GM15510 (cell line): ENCODE data around the gene PTPRT.

Experiments
- POLR2A ChIP-seq: IDR thresholded peaks from 3 replicates; pipeline ENCODE4 v1.6.1; 2011; ENCODE audit warnings: borderline replicate concordance; ENCODE audit not compliant: insufficient read length; ENCODE audit errors: extremely low read depth

Gene PTPRT

DNA sequence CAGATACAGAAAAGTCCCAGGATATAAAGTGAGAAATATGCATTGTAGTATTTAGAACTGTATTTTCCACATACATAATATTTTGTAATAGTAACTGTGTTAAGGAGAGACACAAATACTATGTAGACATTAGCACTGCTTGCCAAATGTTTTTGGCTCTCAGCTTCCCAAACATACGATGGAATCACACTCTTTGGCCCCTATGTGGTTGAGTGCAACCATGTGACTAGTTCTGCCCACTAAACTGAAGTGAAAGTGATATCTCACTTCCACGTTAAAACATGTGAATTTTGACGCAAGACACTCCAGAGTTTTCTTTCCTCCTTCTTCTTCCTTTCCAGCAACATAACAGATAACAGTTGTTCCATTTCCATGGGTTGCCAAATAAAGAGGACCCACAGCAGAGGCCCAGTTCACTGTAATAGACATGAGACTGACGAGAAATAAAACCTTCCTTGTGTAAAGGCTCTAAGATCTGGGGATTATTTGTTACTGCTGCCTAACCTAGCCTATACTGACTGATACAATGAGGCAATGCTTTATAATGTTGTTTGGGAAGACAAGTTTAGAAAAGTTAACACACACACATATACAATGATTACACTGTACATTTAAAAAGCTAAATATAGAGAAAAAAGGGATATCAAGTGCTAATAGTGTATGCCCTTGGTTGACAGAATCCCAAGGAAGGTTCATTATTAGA lies 97.2 kb downstream of the PTPRT start:
- no peak for TF ChIP-seq POLR2A

- TF ChIP-seq POLR2A: no peak
Measured at GRCh38 chr20:43068482-43068881, 121.2 kb downstream of the PTPRT start.

GRCh38 chr20:43066125-43066524 lies 123.6 kb downstream of the PTPRT start:
- no peak for TF ChIP-seq POLR2A

- no peak for TF ChIP-seq POLR2A
Measured at GRCh38 chr20:43065299-43065698, 124.4 kb downstream of the PTPRT start.

DNA sequence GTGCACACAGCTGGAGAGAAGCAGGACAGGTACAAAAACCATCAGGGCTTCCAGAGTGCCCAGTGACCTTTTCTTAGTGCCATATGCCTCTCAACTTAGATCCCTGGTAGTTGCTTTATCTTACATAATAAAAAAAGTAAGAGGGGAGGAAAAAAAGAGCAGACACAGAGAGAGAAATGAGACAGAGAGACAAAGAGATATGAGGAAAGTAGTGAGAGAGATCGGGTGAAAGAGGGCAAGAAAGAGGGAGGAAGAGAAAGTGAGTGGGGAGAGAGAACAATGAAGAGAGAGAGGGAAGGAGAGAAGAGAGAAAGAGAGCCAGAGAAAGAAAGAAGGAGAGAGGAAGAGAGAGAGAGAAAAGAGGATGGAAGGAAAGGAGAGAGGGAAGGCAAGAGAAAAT lies 131.6 kb downstream of the PTPRT start:
- no peak for TF ChIP-seq POLR2A

DNA sequence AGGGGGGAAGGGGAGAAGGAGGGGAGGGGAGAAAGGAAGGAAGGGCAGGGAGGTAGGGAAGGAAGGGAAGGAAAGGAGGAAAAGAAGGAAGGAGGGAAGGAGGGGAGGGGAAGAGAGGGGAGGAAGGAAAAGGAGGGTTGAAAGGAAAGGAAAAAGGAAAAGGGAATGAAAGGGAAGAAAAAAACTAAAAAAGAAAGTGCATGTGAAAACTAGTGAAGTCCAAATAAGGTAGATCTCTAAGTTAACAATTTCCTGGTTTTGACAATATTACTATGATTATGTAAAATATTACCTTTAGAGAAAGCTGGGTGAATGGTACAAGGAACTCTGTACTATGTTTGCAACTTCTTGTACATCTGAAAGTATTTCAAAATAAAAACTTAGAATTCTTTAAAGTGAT lies 132.4 kb downstream of the PTPRT start:
- no peak for TF ChIP-seq POLR2A

- no peak for TF ChIP-seq POLR2A
Measured at GRCh38 chr20:43055181-43055884, 134.4 kb downstream of the PTPRT start.

- no peak for TF ChIP-seq POLR2A
Measured at GRCh38 chr20:43052532-43052931, 137.2 kb downstream of the PTPRT start.

DNA sequence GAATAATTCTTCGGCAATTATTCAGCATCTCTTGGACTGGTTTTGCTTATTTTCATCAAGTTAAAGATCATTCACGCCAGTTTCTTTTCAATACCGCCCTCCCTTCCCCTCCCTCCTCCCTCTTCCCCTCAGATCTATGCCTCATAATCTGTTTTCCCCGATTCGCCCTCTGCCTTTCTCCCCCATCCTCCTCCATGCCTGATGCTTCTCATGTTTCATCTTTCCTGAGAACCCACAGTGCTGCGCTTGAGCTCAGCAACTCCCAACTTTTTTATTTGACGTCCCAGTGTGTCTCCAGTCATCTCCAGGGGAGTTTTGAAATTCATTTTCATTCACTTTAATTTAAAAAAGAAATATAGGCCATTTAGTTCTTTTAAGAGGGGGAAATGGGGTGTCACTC lies 142.7 kb downstream of the PTPRT start:
- TF ChIP-seq POLR2A: no peak

- no peak for TF ChIP-seq POLR2A
Measured at GRCh38 chr20:43043887-43044286, 145.8 kb downstream of the PTPRT start.

DNA sequence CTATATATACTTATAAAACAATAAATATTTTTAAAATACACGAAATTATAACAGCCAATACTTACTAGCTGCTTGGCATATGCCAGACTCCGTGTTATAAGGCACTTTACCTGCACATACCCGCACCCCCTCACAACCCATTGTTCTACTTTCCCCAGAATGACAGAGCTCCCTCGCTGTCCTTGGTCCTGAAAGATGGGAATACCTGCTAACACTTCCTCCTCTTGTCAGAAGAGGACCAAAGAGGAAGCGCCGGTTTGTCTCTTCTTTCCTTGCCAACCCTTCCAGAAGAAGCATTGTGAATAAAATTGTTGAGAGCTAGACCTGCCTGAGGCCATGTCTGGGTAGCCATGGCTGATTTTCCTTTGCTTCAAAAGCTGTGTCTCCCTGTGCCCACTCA lies 149.3 kb downstream of the PTPRT start:
- no peak for TF ChIP-seq POLR2A

- no peak for TF ChIP-seq POLR2A
Measured at GRCh38 chr20:43037605-43038309, 151.9 kb downstream of the PTPRT start.

DNA sequence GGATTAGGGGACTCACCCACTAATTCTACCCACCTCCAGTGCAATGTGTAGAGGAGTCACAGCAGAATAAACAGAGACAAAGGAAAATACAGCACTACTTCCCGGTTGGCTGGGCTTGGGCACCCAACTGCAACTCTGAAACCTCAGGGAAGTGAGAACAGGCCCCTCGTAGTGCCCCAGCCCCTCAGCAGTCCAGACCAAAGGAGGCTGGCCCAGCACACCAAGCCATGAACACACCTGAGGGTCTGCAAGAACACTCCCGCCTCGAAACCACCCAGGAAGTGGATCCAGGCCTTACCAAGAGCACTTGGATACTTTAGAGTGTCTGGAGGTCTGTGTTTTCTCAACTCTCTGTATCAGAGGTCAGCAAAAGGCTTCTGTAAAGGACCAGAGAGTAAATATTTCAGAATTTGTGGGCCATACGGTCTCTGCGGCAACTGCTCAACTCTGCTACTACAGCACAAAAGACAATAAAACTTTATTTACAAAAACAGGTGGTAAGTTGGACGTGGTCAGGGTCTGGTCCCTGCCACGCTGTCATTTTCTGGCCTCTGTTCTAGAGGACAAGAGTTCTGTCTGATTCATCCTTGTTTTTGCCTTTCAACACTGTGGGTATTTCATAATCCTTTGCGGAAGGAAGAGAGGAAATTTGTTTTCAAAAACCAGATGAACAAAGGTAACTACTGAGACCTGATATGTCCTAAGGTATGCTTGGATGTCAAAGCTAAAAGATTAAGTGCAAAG lies 154.6 kb downstream of the PTPRT start:
- no peak for TF ChIP-seq POLR2A

GRCh38 chr20:43032459-43032858 lies 157.2 kb downstream of the PTPRT start:
- TF ChIP-seq POLR2A: no peak

GRCh38 chr20:43029176-43029575 lies 160.5 kb downstream of the PTPRT start:
- TF ChIP-seq POLR2A: no peak
